Left lung (tissue), 10 donors: ENCODE measurements around the gene CLNS1A. TPM values are rescaled to one million over a fixed set of nuclear protein-coding genes. Genes with fewer than 3 reads are reported as not detected.

Experiments
- ATAC-seq: fragments of 200-7000 bp; cut with Tn5 transposase; one replicate; pipeline ENCODE4 v1.9.1; 2020; ENCODE audit warnings: moderate library complexity
- DNase-seq, 4 donors: peaks; one replicate each; pipeline ENCODE4 v3.0.0-alpha.2; 2013 to 2020
- H3K27ac ChIP-seq, 2 donors: fragments of 200-600 bp; sonication (generic) in 1 of 2; one replicate each; pipeline versions ENCODE4 v1.5.0 to v1.8.0; 2020 to 2021
- H3K27me3 ChIP-seq, 2 donors: fragments of 200-600 bp; sonication (generic) in 1 of 2; one replicate each; pipeline versions ENCODE4 v1.5.0 to v1.8.0; 2020 to 2021
- H3K36me3 ChIP-seq, 2 donors: fragments of 200-600 bp; sonication (generic) in 1 of 2; one replicate each; pipeline versions ENCODE4 v1.5.0 to v1.8.0; 2020 to 2021
- H3K4me1 ChIP-seq, 2 donors: fragments of 200-600 bp; one replicate each; pipeline ENCODE4 v1.8.0; 2021
- H3K4me3 ChIP-seq, 2 donors: fragments of 200-600 bp; sonication (generic) in 1 of 2; one replicate each; pipeline versions ENCODE4 v1.5.0 to v1.8.0; 2020 to 2021; ENCODE audit warnings: mild to moderate bottlenecking in 1 of 2
- H3K9me3 ChIP-seq, 2 donors: fragments of 200-600 bp; sonication (generic) in 1 of 2; one replicate each; pipeline versions ENCODE4 v1.5.0 to v1.8.0; 2020 to 2021
- CTCF ChIP-seq, 2 donors: fragments of 200-600 bp; sonication (generic) in 1 of 2; IDR thresholded peaks; one replicate each; pipeline versions ENCODE4 v1.5.0 to v1.8.0; 2021; ENCODE audit warnings: antibody characterized with exemption in 2 of 2
- intact Hi-C, 2 donors: fragments of 100-400 bp; cut with DNase I; formaldehyde crosslinking; loops; one replicate each; pipeline versions ENCODE4 v1.11.2 to v1.14.2; 2022
- polyA plus RNA-seq, 6 donors: library from polyadenylated mRNA; unstranded; fragments of 120-200 nt; gene quantifications; one replicate each; pipeline ENCODE4 v1.2.1, GENCODE V29; 2013; ENCODE audit not compliant: insufficient read length in 6 of 6
- total RNA-seq, 2 donors: library from RNA; stranded (reverse); fragmentation: NEBNext Ultra II Directional; extraction: Animal tissue kit (Norgen Biotek cat#: 25700); gene quantifications; one replicate each; pipeline ENCODE4 v1.2.1, GENCODE V29; 2021
- donor health status: DM: no; HTN: yes; CAD: no.
- donor health status: DM: no; HTN: no; CAD: no.

CLNS1A gene
- total and polyA plus RNA-seq, 8 donors, result 61.1 to 202 (median 185) TPM

GRCh38 chr11:77602381-77603088, 35.1 kb downstream of the CLNS1A start:
- H3K36me3 ChIP-seq, result peaks cover 0 to 24% of the 10 kb centered on the region in 2 donors
- H3K4me3 ChIP-seq, result no peak overlapping the region
- ATAC-seq (peak; percentile 77), DNase-seq (no peak)
- H3K27me3 ChIP-seq, result no peaks in the 10 kb centered on the region
- H3K27ac ChIP-seq, result no peak overlapping the region
- intact Hi-C loops, result no loop called here
- no peak for TF ChIP-seq CTCF (IDR thresholded peaks at IDR 0.05)
- no peaks in the 10 kb centered on the region for H3K9me3 ChIP-seq
- no peaks in the 10 kb centered on the region for H3K4me1 ChIP-seq

DNA sequence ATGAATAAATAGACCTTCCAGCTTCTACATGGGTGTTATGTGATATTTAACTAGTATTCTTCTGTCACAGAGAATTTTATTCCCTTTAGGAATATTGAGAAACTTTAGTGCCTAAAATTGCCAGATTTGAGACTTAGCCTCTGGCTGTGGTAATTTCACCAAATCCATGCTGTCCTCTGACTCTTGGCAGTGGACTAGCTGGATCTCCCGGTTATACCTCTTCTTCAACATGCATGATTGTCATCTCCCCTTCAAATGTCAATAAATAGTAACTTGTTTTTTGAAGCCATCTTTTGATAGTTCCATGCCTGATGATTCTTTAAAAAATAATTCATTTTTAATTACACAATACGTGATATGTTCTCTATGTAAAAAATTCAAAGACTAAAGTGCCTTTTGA, 39.4 kb downstream of the CLNS1A start:
- ATAC-seq, result no peak
- DNase-seq, result no peak
- H3K4me3 ChIP-seq, result no peak overlapping the region
- no peaks in the 10 kb centered on the region for H3K36me3 ChIP-seq
- no peaks in the 10 kb centered on the region for H3K9me3 ChIP-seq
- intact Hi-C loops, result no loop called here
- no peak for TF ChIP-seq CTCF (IDR thresholded peaks at IDR 0.05)
- H3K27ac ChIP-seq, result no peak overlapping the region
- no peaks in the 10 kb centered on the region for H3K4me1 ChIP-seq
- H3K27me3 ChIP-seq, result no peaks in the 10 kb centered on the region

GRCh38 chr11:77596626-77597025, 41.0 kb downstream of the CLNS1A start:
- intact Hi-C loops, result no loop called here
- no peaks in the 10 kb centered on the region for H3K27me3 ChIP-seq

DNA sequence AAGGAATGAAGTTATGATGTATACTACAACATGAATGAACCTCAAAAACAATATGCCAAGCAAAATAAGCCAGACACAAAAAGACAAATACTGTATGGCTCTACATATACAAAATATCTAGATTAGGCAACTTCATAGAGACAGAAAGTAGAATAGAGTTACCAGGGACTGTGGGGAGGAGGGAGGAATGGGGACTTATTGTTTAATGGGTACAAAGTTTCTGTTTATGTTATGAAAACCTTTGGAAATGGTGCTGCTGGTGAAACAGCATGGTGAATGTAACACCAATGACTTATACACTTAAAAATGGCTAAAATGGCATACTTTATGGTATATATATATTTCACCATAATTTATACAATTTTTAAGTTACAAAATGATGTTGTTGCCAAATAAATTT, 43.7 kb downstream of the CLNS1A start:
- H3K4me1 ChIP-seq, result peaks cover 0 to 11% of the 10 kb centered on the region in 2 donors
- DNase-seq, result no peak
- ATAC-seq, result no peak
- no peaks in the 10 kb centered on the region for H3K9me3 ChIP-seq
- intact Hi-C loops, result no loop called here
- no peak overlapping the region for H3K4me3 ChIP-seq
- no peak overlapping the region for H3K27ac ChIP-seq
- no peaks in the 10 kb centered on the region for H3K36me3 ChIP-seq
- H3K27me3 ChIP-seq, result peaks cover 0 to 14% of the 10 kb centered on the region in 2 donors
- no peak for TF ChIP-seq CTCF (IDR thresholded peaks at IDR 0.05)

More at GRCh38 chr11:77596626-77597025, 41.0 kb downstream of the CLNS1A start:
- Histone ChIP-seq H3K36me3 (no peaks in the 10 kb centered on the region), H3K4me3 (no peak overlapping the region), H3K4me1 (no peaks in the 10 kb centered on the region), H3K27ac (no peak overlapping the region), H3K9me3 (no peaks in the 10 kb centered on the region)
- no peak for DNase-seq
- no peak for ATAC-seq
- TF ChIP-seq CTCF (IDR thresholded peaks at IDR 0.05), result no peak

GRCh38 chr11:77592727-77593126, 44.9 kb downstream of the CLNS1A start:
- Histone ChIP-seq H3K27me3 (peaks cover 0 to 14% of the 10 kb centered on the region in 2 donors), H3K36me3 (no peaks in the 10 kb centered on the region), H3K27ac (no peak overlapping the region), H3K4me3 (no peak overlapping the region), H3K4me1 (peaks cover 0 to 14% of the 10 kb centered on the region in 2 donors), H3K9me3 (no peaks in the 10 kb centered on the region)
- intact Hi-C loops, result no loop called here
- TF ChIP-seq CTCF (IDR thresholded peaks at IDR 0.05), result no peak
- ATAC-seq (no peak), DNase-seq (no peak)
